Neuronal stem cell (in vitro differentiated cells): ENCODE results near the gene DUSP14.

Source experiments
- DNase-seq: peaks from one replicate; pipeline ENCODE4 v3.0.0-alpha.2; 2013; ENCODE audit warnings: low spot score
- H2AFZ ChIP-seq: one replicate; pipeline ENCODE4 v1.6.1; 2013; ENCODE audit warnings: mild to moderate bottlenecking, low read length, inconsistent platforms
- H2AK5ac ChIP-seq: 2 replicates; pipeline ENCODE4 v1.6.1; 2013; ENCODE audit warnings: low read depth, mild to moderate bottlenecking, inconsistent platforms, low read length, moderate library complexity, mixed read lengths
- H2BK120ac ChIP-seq: 2 replicates; pipeline ENCODE4 v1.6.1; 2013; ENCODE audit warnings: low read depth, mild to moderate bottlenecking, inconsistent platforms, low read length, moderate library complexity, mixed read lengths
- H2BK12ac ChIP-seq: one replicate; pipeline ENCODE4 v1.6.1; 2013; ENCODE audit warnings: low read length, inconsistent platforms
- H2BK15ac ChIP-seq: 2 replicates; pipeline ENCODE4 v1.6.1; 2013; ENCODE audit warnings: mild to moderate bottlenecking, low read length, inconsistent platforms, mixed read lengths
- H2BK5ac ChIP-seq: one replicate; pipeline ENCODE4 v1.6.1; 2013; ENCODE audit warnings: inconsistent platforms, mild to moderate bottlenecking, low read length, moderate library complexity
- H3K14ac ChIP-seq: one replicate; pipeline ENCODE4 v1.6.1; 2013; ENCODE audit warnings: low read length, inconsistent platforms
- H3K18ac ChIP-seq: 2 replicates; pipeline ENCODE4 v1.6.1; 2013; ENCODE audit warnings: low read length, inconsistent platforms
- H3K23ac ChIP-seq: 2 replicates; pipeline ENCODE4 v1.6.1; 2013; ENCODE audit warnings: low read depth, mild to moderate bottlenecking, mixed read lengths, low read length, inconsistent platforms; ENCODE audit not compliant: poor library complexity
- H3K27ac ChIP-seq: replicated peaks from 3 replicates; pipeline ENCODE4 v1.5.1; 2013; ENCODE audit warnings: low read length, inconsistent platforms
- H3K27me3 ChIP-seq, 3 experiments: 2 replicates each; pipeline ENCODE4 v1.6.1; 2013; ENCODE audit warnings: low read length in 3 of 3, mild to moderate bottlenecking in 2 of 3, inconsistent platforms in 1 of 3, low read depth in 1 of 3, mixed read lengths in 1 of 3, moderate library complexity in 1 of 3; ENCODE audit not compliant: control insufficient read depth in 3 of 3, insufficient read depth in 3 of 3
- H3K36me3 ChIP-seq, 2 donors: replicated peaks in 1 of 2; 2 replicates each; pipeline ENCODE4 v1.6.1; 2013; ENCODE audit warnings: low read length in 2 of 2; ENCODE audit not compliant: control insufficient read depth in 2 of 2, insufficient read depth in 2 of 2
- H3K4ac ChIP-seq: 2 replicates; pipeline ENCODE4 v1.6.1; 2013; ENCODE audit warnings: inconsistent platforms, mild to moderate bottlenecking, low read length, moderate library complexity
- H3K4me1 ChIP-seq, 2 donors: 1 replicate in 1 of 2; 2 replicates in 1 of 2; pipeline ENCODE4 v1.6.1; 2013; ENCODE audit warnings: low read length in 2 of 2, low read depth in 1 of 2; ENCODE audit not compliant: control insufficient read depth in 2 of 2, insufficient read depth in 1 of 2
- H3K4me2 ChIP-seq: one replicate; pipeline ENCODE4 v1.6.1; 2013; ENCODE audit warnings: mild to moderate bottlenecking, low read length, inconsistent platforms; ENCODE audit not compliant: insufficient read depth, poor library complexity, severe bottlenecking
- H3K4me3 ChIP-seq, 2 donors: 2 replicates each; pipeline ENCODE4 v1.5.1; 2013; ENCODE audit warnings: low read length in 2 of 2, mild to moderate bottlenecking in 2 of 2, inconsistent platforms in 1 of 2, moderate library complexity in 1 of 2
- H3K79me1 ChIP-seq: one replicate; pipeline ENCODE4 v1.6.1; 2013; ENCODE audit warnings: low read depth, mild to moderate bottlenecking, inconsistent platforms, low read length, moderate library complexity
- H3K9ac ChIP-seq: one replicate; pipeline ENCODE4 v1.6.1; 2013; ENCODE audit warnings: mild to moderate bottlenecking, low read depth, low read length, inconsistent platforms; ENCODE audit not compliant: poor library complexity
- H3K9me3 ChIP-seq, 2 donors: replicated peaks in 1 of 2; 2 replicates each; pipeline versions ENCODE3 to v1.6.1; 2013; ENCODE audit warnings: low read length in 2 of 2, mild to moderate bottlenecking in 2 of 2, inconsistent platforms in 1 of 2, low read depth in 1 of 2, mixed read lengths in 1 of 2, moderate library complexity in 1 of 2; ENCODE audit not compliant: control insufficient read depth in 2 of 2, insufficient read depth in 1 of 2
- H4K8ac ChIP-seq: one replicate; pipeline ENCODE4 v1.6.1; 2013; ENCODE audit warnings: low read depth, mild to moderate bottlenecking, inconsistent platforms, low read length, moderate library complexity
- H4K91ac ChIP-seq: one replicate; pipeline ENCODE4 v1.6.1; 2013; ENCODE audit warnings: low read length, low read depth, mild to moderate bottlenecking, inconsistent platforms; ENCODE audit not compliant: poor library complexity
- WGBS, 2 donors: extraction: QIAGEN DNeasy Blood & Tissue Kit; methylation state at CpG; one replicate each; pipeline ENCODE4 v1.1.7; 2013; ENCODE audit warnings: missing lambda C conversion rate in 2 of 2, mixed read lengths in 1 of 2; ENCODE audit not compliant: insufficient read length in 2 of 2, insufficient replicate concordance in 1 of 2; ENCODE audit errors: extremely low coverage in 2 of 2; 5-methylcytosine and 5-hydroxymethylcytosine counted together

Gene DUSP14

DNA sequence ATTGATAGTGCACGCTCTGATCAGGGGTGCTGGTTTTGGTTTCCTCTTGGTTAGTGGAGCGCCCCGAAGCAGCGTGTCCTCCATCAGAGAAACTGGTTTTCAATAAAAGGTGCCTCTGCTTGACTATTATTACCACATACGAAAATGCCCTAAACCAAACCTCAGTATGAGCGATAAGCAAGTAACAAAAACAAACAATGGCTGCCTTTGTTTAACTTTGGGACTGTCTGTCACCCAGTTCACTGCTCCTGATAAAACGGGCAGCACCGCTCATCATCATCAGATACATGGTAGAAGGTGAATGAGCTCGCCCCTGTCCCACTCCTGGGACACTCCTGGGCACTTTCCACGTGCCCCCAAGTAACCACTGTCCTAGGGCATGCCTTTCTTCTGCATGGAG is 24.0 kb downstream of the DUSP14 start:
- Histone ChIP-seq H3K4ac (no peak overlapping the region), H3K36me3 (peaks cover 18 to 76% of the 10 kb centered on the region in 2 donors), H3K4me3 (no peak overlapping the region), H2BK12ac (no peak overlapping the region), H3K4me2 (no peak overlapping the region), H2BK5ac (no peak overlapping the region), H3K27ac (no peak overlapping the region), H2AFZ (no peak overlapping the region), H3K79me1 (peaks cover 2% of the 10 kb centered on the region), H2AK5ac (no peak overlapping the region), H3K27me3 (no peaks in the 10 kb centered on the region), H2BK120ac (no peak overlapping the region), H3K23ac (no peak overlapping the region), H3K9ac (no peak overlapping the region), H3K18ac (no peak overlapping the region), H3K9me3 (no peaks in the 10 kb centered on the region), H2BK15ac (no peak overlapping the region), H3K14ac (no peak overlapping the region), H4K91ac (no peak overlapping the region), H4K8ac (no peak overlapping the region), H3K4me1 (peaks cover 4 to 10% of the 10 kb centered on the region in 2 donors)
- no peak for DNase-seq
- no CpG with 5 or more reads among the region's 10 CpGs for WGBS, 2 donors

DNA sequence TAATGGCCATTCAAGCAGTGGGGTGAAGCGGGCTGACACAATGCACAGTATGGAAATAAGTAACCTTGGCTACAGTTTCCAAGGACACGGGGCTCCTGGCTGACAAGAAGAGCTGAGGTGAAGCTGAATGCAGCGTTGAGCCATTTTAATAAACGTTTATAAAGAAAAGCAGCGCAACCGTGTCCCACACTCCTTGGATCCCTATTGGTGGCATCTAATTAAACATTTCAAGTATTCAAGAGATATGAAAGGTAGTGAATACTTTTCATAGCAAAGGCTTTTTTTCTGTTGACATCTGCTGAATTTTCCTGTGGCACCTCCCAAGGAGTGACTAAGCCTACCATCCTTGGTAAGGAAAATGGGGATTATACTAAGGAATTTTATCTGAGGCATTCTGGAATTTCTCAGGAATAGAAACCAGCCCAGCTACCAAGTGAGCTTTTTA is 26.5 kb downstream of the DUSP14 start:
- H3K4me1 ChIP-seq, result peaks cover 4 to 10% of the 10 kb centered on the region in 2 donors
- H3K9ac ChIP-seq, result no peak overlapping the region
- H3K4me3 ChIP-seq, result no peak overlapping the region
- H3K9me3 ChIP-seq, result no peaks in the 10 kb centered on the region
- no peak overlapping the region for H3K27ac ChIP-seq
- no peak overlapping the region for H2AK5ac ChIP-seq
- no peak overlapping the region for H2BK12ac ChIP-seq
- H3K4me2 ChIP-seq, result no peak overlapping the region
- no peak overlapping the region for H3K14ac ChIP-seq
- H2BK120ac ChIP-seq, result no peak overlapping the region
- no peak overlapping the region for H4K8ac ChIP-seq
- no peak overlapping the region for H3K4ac ChIP-seq
- peaks cover 2% of the 10 kb centered on the region for H3K79me1 ChIP-seq
- no peak overlapping the region for H2BK5ac ChIP-seq
- H3K23ac ChIP-seq, result no peak overlapping the region
- no peak for DNase-seq
- no peaks in the 10 kb centered on the region for H3K27me3 ChIP-seq
- H3K36me3 ChIP-seq, result peaks cover 20 to 84% of the 10 kb centered on the region in 2 donors
- WGBS, 2 donors, result no CpG with 5 or more reads among the region's 6 CpGs
- no peak overlapping the region for H4K91ac ChIP-seq
- H3K18ac ChIP-seq, result no peak overlapping the region
- H2BK15ac ChIP-seq, result no peak overlapping the region
- H2AFZ ChIP-seq, result no peak overlapping the region

DNA sequence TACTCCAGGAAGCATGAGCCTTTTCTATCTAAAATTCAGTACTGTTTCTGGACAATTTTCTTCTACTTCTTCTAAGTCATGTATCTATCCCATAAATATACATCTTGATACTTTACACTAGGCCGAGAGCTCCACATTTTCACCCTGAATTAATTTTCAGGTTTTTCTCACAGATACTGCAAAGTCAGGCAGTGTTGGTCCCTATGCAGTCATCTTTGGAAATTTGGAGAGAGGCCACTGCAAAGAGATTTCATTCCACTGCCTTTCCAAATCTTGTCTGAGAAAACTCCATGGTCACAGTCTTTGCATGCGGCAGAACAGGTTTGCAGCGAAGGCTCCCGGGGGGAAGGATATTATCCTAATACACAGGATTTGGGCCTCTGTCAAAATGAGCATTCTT is 28.2 kb downstream of the DUSP14 start:
- Histone ChIP-seq H2BK5ac (no peak overlapping the region), H2BK12ac (no peak overlapping the region), H3K27me3 (no peaks in the 10 kb centered on the region), H4K8ac (no peak overlapping the region), H3K4me2 (no peak overlapping the region), H3K14ac (no peak overlapping the region), H3K23ac (no peak overlapping the region), H3K18ac (no peak overlapping the region), H3K27ac (no peak overlapping the region), H2AFZ (no peak overlapping the region), H3K4me3 (no peak overlapping the region), H3K36me3 (peaks cover 14 to 76% of the 10 kb centered on the region in 2 donors), H2BK15ac (no peak overlapping the region), H3K4ac (no peak overlapping the region), H2AK5ac (no peak overlapping the region), H3K9ac (no peak overlapping the region), H3K9me3 (no peaks in the 10 kb centered on the region), H3K79me1 (no peaks in the 10 kb centered on the region), H2BK120ac (no peak overlapping the region), H4K91ac (no peak overlapping the region), H3K4me1 (peaks cover 0 to 10% of the 10 kb centered on the region in 2 donors)
- DNase-seq, result no peak
- WGBS, 2 donors, result no CpG with 5 or more reads among the region's 4 CpGs

DNA sequence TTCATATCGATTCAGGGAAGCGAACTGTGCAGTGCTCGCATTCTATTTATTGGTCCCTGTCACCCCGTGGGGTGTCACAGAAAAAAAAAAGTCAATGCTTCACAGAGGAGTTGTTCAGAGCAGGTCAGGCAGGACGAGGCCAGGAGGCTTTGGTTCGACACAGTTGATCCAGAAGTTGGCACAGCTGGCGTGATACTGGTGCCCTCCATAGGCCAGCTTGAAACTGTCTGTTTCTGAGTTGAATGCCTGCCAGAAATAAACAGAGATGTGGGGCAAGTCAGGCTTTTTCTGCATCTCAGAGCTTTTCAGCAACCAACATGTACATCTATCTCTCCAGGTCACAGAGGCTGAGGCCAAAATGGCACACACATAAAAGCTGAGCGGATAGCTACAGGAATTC is 29.1 kb downstream of the DUSP14 start:
- Histone ChIP-seq H2BK12ac (no peak overlapping the region), H3K36me3 (peaks cover 14 to 76% of the 10 kb centered on the region in 2 donors)

More for the DNA sequence above, 29.1 kb downstream of the DUSP14 start:
- H3K27me3 ChIP-seq, result no peaks in the 10 kb centered on the region
- H2BK15ac ChIP-seq, result no peak overlapping the region
- no peak overlapping the region for H3K14ac ChIP-seq
- no peak overlapping the region for H2BK5ac ChIP-seq
- no peak overlapping the region for H3K23ac ChIP-seq
- no peak overlapping the region for H3K18ac ChIP-seq
- H2AFZ ChIP-seq, result no peak overlapping the region
- H3K27ac ChIP-seq, result no peak overlapping the region
- no peak overlapping the region for H3K4me3 ChIP-seq
- H3K79me1 ChIP-seq, result no peaks in the 10 kb centered on the region
- no peak overlapping the region for H4K8ac ChIP-seq
- H4K91ac ChIP-seq, result no peak overlapping the region
- DNase-seq, result no peak
- no peak overlapping the region for H2AK5ac ChIP-seq
- H3K9me3 ChIP-seq, result no peaks in the 10 kb centered on the region
- H3K4ac ChIP-seq, result no peak overlapping the region
- no peak overlapping the region for H3K4me2 ChIP-seq
- no CpG with 5 or more reads among the region's 8 CpGs for WGBS, 2 donors
- no peak overlapping the region for H3K9ac ChIP-seq
- H3K4me1 ChIP-seq, result peaks cover 0 to 10% of the 10 kb centered on the region in 2 donors
- no peak overlapping the region for H2BK120ac ChIP-seq
